Ovary (tissue), 3 donors: Measurements from ENCODE around the gene IP6K1.

Source experiments
- EP300 ChIP-seq: sonication (generic); formaldehyde crosslinking; IDR thresholded peaks from one replicate; pipeline ENCODE4 v1.6.1; 2017; ENCODE audit warnings: antibody characterized with exemption
- POLR2A ChIP-seq: fragments of 450-650 bp; IDR thresholded peaks from one replicate; pipeline ENCODE4 v1.6.1; 2017; ENCODE audit warnings: antibody characterized with exemption, mild to moderate bottlenecking, moderate library complexity
- TF ChIP-seq, protein P1 (sequence below), 3 donors: fragments of 450-650 bp in 2 of 3; fragments of 200-600 bp in 1 of 3; IDR thresholded peaks; one replicate each; pipeline versions ENCODE4 v1.5.1 to v1.8.0; 2016 to 2022; ENCODE audit warnings: antibody characterized with exemption in 3 of 3, mild to moderate bottlenecking in 1 of 3
- donor health status: DM: no; HTN: no; CAD: no.

DNA sequence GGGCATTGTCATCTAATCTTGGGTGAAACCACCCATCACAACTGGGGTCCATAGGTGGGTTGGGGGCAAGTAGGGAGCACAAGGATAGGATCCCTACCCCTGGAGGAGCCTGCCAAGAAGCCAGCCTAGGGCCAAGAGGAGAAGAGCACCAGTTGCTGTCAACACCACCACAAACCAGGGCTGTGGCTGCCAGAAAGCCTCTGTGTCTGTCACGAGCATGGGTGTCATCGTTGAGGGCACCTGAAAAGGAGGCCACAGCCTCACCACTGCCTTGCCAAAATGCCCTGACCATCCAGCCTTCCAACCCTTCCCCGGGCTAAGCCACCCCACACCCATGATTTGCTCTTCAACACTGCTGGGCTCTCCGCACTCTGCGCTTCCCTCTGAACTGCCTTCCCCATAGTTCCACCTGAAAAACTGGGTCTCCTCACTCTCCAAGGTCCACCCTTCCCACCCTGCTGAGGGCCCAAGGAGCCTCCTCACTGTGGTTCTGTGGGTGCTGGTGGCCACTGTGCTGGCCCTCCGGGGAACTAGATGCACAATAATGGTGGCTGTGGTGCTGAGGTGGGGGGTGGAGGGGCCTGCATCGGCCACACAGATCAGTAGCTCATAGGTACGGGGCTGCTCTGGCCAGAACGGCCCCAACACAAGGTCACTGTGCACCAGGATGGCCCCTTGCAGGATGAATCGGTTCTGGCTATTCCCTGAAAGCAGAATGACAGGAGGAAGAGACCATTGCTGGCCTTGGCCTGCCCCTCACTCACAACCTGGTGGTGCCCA is 6.2 kb upstream of the IP6K1 start:
- TF ChIP-seq POLR2A = no peak
- TF ChIP-seq, protein P1, sequence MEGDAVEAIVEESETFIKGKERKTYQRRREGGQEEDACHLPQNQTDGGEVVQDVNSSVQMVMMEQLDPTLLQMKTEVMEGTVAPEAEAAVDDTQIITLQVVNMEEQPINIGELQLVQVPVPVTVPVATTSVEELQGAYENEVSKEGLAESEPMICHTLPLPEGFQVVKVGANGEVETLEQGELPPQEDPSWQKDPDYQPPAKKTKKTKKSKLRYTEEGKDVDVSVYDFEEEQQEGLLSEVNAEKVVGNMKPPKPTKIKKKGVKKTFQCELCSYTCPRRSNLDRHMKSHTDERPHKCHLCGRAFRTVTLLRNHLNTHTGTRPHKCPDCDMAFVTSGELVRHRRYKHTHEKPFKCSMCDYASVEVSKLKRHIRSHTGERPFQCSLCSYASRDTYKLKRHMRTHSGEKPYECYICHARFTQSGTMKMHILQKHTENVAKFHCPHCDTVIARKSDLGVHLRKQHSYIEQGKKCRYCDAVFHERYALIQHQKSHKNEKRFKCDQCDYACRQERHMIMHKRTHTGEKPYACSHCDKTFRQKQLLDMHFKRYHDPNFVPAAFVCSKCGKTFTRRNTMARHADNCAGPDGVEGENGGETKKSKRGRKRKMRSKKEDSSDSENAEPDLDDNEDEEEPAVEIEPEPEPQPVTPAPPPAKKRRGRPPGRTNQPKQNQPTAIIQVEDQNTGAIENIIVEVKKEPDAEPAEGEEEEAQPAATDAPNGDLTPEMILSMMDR (IDR thresholded peaks at IDR 0.05) = no peak
- no peak for TF ChIP-seq EP300
